Measurements from ENCODE around the gene TIMM21. TPM values are rescaled to one million over a fixed set of nuclear protein-coding genes. Genes with fewer than 3 reads are reported as not detected.

TIMM21 gene
- total and polyA plus RNA-seq, 9 of the 15 experiments (the other 6 are each of a cell fraction or from before 2014, with no cell fraction given) = 54.7 to 229 (median 83.3) TPM

DNA sequence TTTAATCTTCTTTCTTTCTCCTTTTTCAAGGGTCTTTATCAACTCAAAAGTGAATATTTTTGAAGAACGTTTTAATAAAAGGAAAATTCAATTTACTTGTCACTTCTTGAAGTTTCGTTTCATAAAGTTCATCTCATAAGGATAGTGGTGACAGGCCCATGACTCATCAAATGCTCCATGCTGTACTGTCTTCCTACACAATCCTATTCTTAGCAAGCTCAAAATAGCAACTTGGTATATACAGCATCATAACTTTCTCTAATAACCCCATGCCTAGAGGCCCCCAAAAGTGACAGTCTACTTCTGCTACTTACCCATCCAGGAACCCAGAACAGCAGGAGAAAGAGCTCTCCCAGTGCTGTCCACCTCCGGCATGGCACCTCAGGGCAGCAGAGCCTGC lies 8.4 kb upstream of the TIMM21 start (continued):
- TF ChIP-seq MEF2A (IDR thresholded peaks at IDR 0.05; ENCODE audit: control insufficient read depth, low read depth, low read length) (peak; percentile 52; the same call in 1 of the 2 replicates), MYC (IDR thresholded peaks at IDR 0.05; ENCODE audit: low read depth, low read length) (no peak), MYC (CRISPR knock-in tag; IDR thresholded peaks at IDR 0.05; ENCODE audit: borderline replicate concordance, low read depth) (no peak), SETDB1 (IDR thresholded peaks at IDR 0.05; ENCODE audit: low read length) (no peak), MAFK (IDR thresholded peaks at IDR 0.05; ENCODE audit: low read length) (peak; percentile 68; the same call in 1 of the 2 replicates), E2F5 (CRISPR knock-in tag; IDR thresholded peaks at IDR 0.05) (no peak), PTTG1 (tag; IDR thresholded peaks at IDR 0.05; ENCODE audit: low read depth) (no peak), TAF9B (IDR thresholded peaks at IDR 0.05; ENCODE audit: partially characterized antibody) (no peak), CCAR2 (IDR thresholded peaks at IDR 0.05; ENCODE audit: low read depth, low read length) (no peak), ZC3H11A (IDR thresholded peaks at IDR 0.05; ENCODE audit: low read depth, low read length) (no peak), THAP12 (CRISPR knock-in tag; IDR thresholded peaks at IDR 0.05) (no peak), BRD9 (IDR thresholded peaks at IDR 0.05; ENCODE audit: low read depth, partially characterized antibody) (no peak), ZZZ3 (IDR thresholded peaks at IDR 0.05) (no peak), ATF3 (IDR thresholded peaks at IDR 0.05) (peak; percentile 85), ATF3 (CRISPR knock-in tag; conservative IDR thresholded peaks at IDR 0.05) (no peak), THRAP3 (IDR thresholded peaks at IDR 0.05; ENCODE audit: borderline replicate concordance) (no peak), MAFG (tag; conservative IDR thresholded peaks at IDR 0.05) (peak; percentile 85)
- TF ChIP-seq, protein P1, sequence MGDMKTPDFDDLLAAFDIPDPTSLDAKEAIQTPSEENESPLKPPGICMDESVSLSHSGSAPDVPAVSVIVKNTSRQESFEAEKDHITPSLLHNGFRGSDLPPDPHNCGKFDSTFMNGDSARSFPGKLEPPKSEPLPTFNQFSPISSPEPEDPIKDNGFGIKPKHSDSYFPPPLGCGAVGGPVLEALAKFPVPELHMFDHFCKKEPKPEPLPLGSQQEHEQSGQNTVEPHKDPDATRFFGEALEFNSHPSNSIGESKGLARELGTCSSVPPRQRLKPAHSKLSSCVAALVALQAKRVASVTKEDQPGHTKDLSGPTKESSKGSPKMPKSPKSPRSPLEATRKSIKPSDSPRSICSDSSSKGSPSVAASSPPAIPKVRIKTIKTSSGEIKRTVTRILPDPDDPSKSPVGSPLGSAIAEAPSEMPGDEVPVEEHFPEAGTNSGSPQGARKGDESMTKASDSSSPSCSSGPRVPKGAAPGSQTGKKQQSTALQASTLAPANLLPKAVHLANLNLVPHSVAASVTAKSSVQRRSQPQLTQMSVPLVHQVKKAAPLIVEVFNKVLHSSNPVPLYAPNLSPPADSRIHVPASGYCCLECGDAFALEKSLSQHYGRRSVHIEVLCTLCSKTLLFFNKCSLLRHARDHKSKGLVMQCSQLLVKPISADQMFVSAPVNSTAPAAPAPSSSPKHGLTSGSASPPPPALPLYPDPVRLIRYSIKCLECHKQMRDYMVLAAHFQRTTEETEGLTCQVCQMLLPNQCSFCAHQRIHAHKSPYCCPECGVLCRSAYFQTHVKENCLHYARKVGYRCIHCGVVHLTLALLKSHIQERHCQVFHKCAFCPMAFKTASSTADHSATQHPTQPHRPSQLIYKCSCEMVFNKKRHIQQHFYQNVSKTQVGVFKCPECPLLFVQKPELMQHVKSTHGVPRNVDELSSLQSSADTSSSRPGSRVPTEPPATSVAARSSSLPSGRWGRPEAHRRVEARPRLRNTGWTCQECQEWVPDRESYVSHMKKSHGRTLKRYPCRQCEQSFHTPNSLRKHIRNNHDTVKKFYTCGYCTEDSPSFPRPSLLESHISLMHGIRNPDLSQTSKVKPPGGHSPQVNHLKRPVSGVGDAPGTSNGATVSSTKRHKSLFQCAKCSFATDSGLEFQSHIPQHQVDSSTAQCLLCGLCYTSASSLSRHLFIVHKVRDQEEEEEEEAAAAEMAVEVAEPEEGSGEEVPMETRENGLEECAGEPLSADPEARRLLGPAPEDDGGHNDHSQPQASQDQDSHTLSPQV (IDR thresholded peaks at IDR 0.05) = peak; percentile 51; the same call in 1 of the 2 replicates
- TF ChIP-seq, protein P2, sequence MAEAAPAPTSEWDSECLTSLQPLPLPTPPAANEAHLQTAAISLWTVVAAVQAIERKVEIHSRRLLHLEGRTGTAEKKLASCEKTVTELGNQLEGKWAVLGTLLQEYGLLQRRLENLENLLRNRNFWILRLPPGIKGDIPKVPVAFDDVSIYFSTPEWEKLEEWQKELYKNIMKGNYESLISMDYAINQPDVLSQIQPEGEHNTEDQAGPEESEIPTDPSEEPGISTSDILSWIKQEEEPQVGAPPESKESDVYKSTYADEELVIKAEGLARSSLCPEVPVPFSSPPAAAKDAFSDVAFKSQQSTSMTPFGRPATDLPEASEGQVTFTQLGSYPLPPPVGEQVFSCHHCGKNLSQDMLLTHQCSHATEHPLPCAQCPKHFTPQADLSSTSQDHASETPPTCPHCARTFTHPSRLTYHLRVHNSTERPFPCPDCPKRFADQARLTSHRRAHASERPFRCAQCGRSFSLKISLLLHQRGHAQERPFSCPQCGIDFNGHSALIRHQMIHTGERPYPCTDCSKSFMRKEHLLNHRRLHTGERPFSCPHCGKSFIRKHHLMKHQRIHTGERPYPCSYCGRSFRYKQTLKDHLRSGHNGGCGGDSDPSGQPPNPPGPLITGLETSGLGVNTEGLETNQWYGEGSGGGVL (CRISPR knock-in tag; IDR thresholded peaks at IDR 0.05) = no peak

Data from K562 (cell line).